ENCODE measurements around the gene IKZF1.
"Not testable (repeated sequence)": the region's sequence is repeated elsewhere in the genome, so short reads cannot be mapped to it uniquely, and the experiment has no call there.

IKZF1 gene

DNA sequence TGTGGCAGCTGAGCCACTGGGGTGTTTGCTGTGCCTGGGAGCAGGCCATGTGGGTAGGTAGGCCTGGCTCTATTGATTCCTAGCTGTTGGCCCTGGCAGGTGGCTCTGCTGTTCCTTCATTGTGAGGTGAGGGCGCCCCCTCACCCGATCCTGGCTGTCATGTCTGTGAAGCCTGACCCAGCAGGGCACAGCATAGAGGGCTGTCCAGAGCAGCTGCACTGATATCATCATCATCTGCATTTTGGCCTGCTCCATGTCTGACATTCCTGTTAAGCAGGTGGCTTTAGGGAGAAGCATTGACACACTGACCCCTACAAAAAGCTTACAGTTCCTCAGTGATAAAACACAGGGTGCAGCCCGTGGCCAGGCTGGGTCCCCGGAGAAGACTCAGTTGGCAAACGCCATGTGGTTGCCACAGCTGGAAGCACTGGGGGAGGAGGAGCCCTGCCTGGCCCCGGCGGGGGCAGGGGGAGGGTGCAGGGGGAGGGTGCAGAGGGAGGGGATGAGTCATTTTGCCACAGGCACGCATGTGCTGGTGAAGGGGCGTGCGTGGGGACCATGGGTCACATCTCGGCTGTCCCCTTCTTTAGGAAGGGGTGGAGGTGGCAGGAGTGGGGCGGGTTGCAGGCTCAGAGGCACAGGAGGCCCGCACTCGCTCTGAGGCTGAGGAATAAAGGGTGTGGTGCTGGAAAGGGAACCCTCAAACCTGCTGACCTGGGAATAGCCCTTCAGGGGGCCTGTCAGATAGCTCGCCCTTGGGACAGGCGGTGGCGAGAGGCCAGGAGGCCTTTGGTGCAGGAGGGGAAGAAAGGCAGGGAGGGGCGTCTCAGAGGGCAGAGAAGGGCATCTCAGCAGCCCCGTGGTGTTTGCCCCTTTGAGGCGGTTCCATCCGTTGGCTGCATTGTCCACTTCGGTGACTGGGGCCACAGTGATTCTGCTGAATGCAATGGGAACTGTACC, 31.6 kb downstream of the IKZF1 start:
- no peak for TF ChIP-seq YY1 (IDR thresholded peaks at IDR 0.05; ENCODE audit: insufficient read depth, insufficient read length)
- TF ChIP-seq SUZ12 (IDR thresholded peaks at IDR 0.05; ENCODE audit: extremely low read depth, insufficient read depth, insufficient read length) = no peak
- no peak for TF ChIP-seq ZNF274 (IDR thresholded peaks at IDR 0.05; ENCODE audit: low read depth, low read length)

GRCh38 chr7:50336894-50337703, 32.6 kb downstream of the IKZF1 start:
- DNase-seq (ENCODE audit: low read depth, low spot score) = no peak
- Histone ChIP-seq H3K9ac (ENCODE audit: insufficient read length, low read depth) (no peak overlapping the region), H3K4me1 (ENCODE audit: insufficient read depth, insufficient read length) (peaks cover 10% of the 10 kb centered on the region), H3K27me3 (ENCODE audit: insufficient read depth, insufficient read length) (no peaks in the 10 kb centered on the region), H3K4me3 (ENCODE audit: insufficient read length, low read depth) (no peak overlapping the region), H3K36me3 (ENCODE audit: insufficient read depth, insufficient read length, low read length) (no peaks in the 10 kb centered on the region), H3K9me3 (ENCODE audit: insufficient read depth, low read length) (no peaks in the 10 kb centered on the region)
- TF ChIP-seq SUZ12 (IDR thresholded peaks at IDR 0.05; ENCODE audit: extremely low read depth, insufficient read depth, insufficient read length) (no peak), YY1 (IDR thresholded peaks at IDR 0.05; ENCODE audit: insufficient read depth, insufficient read length) (no peak), ZNF274 (IDR thresholded peaks at IDR 0.05; ENCODE audit: low read depth, low read length) (no peak)

More for the DNA sequence above, 31.6 kb downstream of the IKZF1 start:
- Histone ChIP-seq H3K9ac (ENCODE audit: insufficient read length, low read depth) (no peak overlapping the region), H3K9me3 (ENCODE audit: insufficient read depth, low read length) (no peaks in the 10 kb centered on the region), H3K4me3 (ENCODE audit: insufficient read length, low read depth) (no peak overlapping the region), H3K27me3 (ENCODE audit: insufficient read depth, insufficient read length) (no peaks in the 10 kb centered on the region), H3K4me1 (ENCODE audit: insufficient read depth, insufficient read length) (peaks cover 10% of the 10 kb centered on the region), H3K36me3 (ENCODE audit: insufficient read depth, insufficient read length, low read length) (no peaks in the 10 kb centered on the region)
- DNase-seq (ENCODE audit: low read depth, low spot score) = no peak

DNA sequence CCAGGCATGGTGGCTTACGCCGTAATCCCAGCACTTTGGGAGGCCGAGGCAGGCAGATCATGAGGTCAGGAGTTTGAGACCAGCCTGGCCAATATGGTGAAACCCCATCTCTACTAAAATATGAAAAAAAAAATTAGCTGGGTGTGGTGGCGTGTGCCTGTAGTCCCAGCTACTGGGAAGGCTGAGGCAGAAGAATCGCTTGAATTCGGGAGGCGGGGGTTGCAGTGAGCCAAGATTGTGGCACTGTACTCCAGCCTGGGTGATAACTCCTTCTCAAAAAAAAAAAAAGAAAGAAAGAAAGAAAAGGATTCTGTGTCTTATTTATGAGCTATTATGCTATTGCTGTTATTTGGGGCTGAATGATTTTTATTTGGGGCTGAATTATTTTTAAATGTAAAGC, 35.0 kb downstream of the IKZF1 start:
- not testable (repeated sequence) for H3K27me3 ChIP-seq (ENCODE audit: insufficient read depth, insufficient read length); DNase-seq (ENCODE audit: low read depth, low spot score); H3K9me3 ChIP-seq (ENCODE audit: insufficient read depth, low read length); H3K36me3 ChIP-seq (ENCODE audit: insufficient read depth, insufficient read length, low read length); H3K4me3 ChIP-seq (ENCODE audit: insufficient read length, low read depth); H3K9ac ChIP-seq (ENCODE audit: insufficient read length, low read depth)
- peaks cover 13% of the 10 kb centered on the region for H3K4me1 ChIP-seq (ENCODE audit: insufficient read depth, insufficient read length)

- H3K27me3 ChIP-seq (ENCODE audit: insufficient read depth, insufficient read length) = no peaks in the 10 kb centered on the region
- peaks cover 13% of the 10 kb centered on the region for H3K4me1 ChIP-seq (ENCODE audit: insufficient read depth, insufficient read length)
- no peak for TF ChIP-seq YY1 (IDR thresholded peaks at IDR 0.05; ENCODE audit: insufficient read depth, insufficient read length)
- no peak for TF ChIP-seq ZNF274 (IDR thresholded peaks at IDR 0.05; ENCODE audit: low read depth, low read length)
- DNase-seq (ENCODE audit: low read depth, low spot score) = no peak
- no peaks in the 10 kb centered on the region for H3K9me3 ChIP-seq (ENCODE audit: insufficient read depth, low read length)
- no peak overlapping the region for H3K4me3 ChIP-seq (ENCODE audit: insufficient read length, low read depth)
- H3K36me3 ChIP-seq (ENCODE audit: insufficient read depth, insufficient read length, low read length) = no peaks in the 10 kb centered on the region
- H3K9ac ChIP-seq (ENCODE audit: insufficient read length, low read depth) = no peak overlapping the region
These were observed 35.5 kb downstream of the IKZF1 start for GRCh38 chr7:50339990-50340500.

DNA sequence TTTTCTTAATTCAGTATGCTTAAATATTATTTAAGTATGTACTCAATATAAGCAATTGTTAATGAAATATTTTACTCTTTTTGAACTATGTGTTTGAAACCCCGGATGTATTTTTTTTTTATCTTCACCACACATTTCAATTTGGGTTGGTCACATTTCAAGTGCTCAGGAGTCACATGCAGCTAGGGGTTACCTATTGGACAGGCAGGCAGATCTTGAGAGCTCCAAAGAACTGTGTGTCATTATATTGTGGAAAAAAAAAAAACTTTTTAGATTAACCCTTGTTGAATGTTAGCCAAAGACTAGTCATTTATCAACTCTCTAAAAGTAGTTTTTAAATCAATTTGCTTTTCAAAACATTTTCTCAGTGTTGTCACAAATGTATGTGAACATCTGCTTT, 37.2 kb downstream of the IKZF1 start:
- H3K36me3 ChIP-seq (ENCODE audit: insufficient read depth, insufficient read length, low read length) = no peaks in the 10 kb centered on the region
- peaks cover 7% of the 10 kb centered on the region for H3K4me1 ChIP-seq (ENCODE audit: insufficient read depth, insufficient read length)
- no peak overlapping the region for H3K4me3 ChIP-seq (ENCODE audit: insufficient read length, low read depth)
- DNase-seq (ENCODE audit: low read depth, low spot score) = no peak
- H3K27me3 ChIP-seq (ENCODE audit: insufficient read depth, insufficient read length) = no peaks in the 10 kb centered on the region
- no peak overlapping the region for H3K9ac ChIP-seq (ENCODE audit: insufficient read length, low read depth)
- TF ChIP-seq YY1 (IDR thresholded peaks at IDR 0.05; ENCODE audit: insufficient read depth, insufficient read length) (no peak), ZNF274 (IDR thresholded peaks at IDR 0.05; ENCODE audit: low read depth, low read length) (no peak), SUZ12 (IDR thresholded peaks at IDR 0.05; ENCODE audit: extremely low read depth, insufficient read depth, insufficient read length) (no peak)
- H3K9me3 ChIP-seq (ENCODE audit: insufficient read depth, low read length) = no peaks in the 10 kb centered on the region

- no peak for DNase-seq (ENCODE audit: low read depth, low spot score)
- Histone ChIP-seq H3K4me1 (ENCODE audit: insufficient read depth, insufficient read length) (peaks cover 6% of the 10 kb centered on the region), H3K9ac (ENCODE audit: insufficient read length, low read depth) (no peak overlapping the region), H3K27me3 (ENCODE audit: insufficient read depth, insufficient read length) (no peaks in the 10 kb centered on the region), H3K36me3 (ENCODE audit: insufficient read depth, insufficient read length, low read length) (no peaks in the 10 kb centered on the region), H3K4me3 (ENCODE audit: insufficient read length, low read depth) (no peak overlapping the region), H3K9me3 (ENCODE audit: insufficient read depth, low read length) (no peaks in the 10 kb centered on the region)
- TF ChIP-seq SUZ12 (IDR thresholded peaks at IDR 0.05; ENCODE audit: extremely low read depth, insufficient read depth, insufficient read length) = no peak
- no peak for TF ChIP-seq ZNF274 (IDR thresholded peaks at IDR 0.05; ENCODE audit: low read depth, low read length)
- no peak for TF ChIP-seq YY1 (IDR thresholded peaks at IDR 0.05; ENCODE audit: insufficient read depth, insufficient read length)
These were observed 38.1 kb downstream of the IKZF1 start for GRCh38 chr7:50342616-50343114.
